GM12874 (cell line): Measurements from ENCODE around the gene ABCB10.
A peak's percentile ranks its signal among the peaks of the same experiment; 100 is the strongest.

Experiments
- TF ChIP-seq, protein P1 (sequence below): IDR thresholded peaks from 2 replicates; pipeline ENCODE4 v1.5.1; 2011; ENCODE audit warnings: low read depth, mild to moderate bottlenecking, control low read depth, low read length, moderate library complexity; ENCODE audit not compliant: insufficient read depth

ABCB10 gene

DNA sequence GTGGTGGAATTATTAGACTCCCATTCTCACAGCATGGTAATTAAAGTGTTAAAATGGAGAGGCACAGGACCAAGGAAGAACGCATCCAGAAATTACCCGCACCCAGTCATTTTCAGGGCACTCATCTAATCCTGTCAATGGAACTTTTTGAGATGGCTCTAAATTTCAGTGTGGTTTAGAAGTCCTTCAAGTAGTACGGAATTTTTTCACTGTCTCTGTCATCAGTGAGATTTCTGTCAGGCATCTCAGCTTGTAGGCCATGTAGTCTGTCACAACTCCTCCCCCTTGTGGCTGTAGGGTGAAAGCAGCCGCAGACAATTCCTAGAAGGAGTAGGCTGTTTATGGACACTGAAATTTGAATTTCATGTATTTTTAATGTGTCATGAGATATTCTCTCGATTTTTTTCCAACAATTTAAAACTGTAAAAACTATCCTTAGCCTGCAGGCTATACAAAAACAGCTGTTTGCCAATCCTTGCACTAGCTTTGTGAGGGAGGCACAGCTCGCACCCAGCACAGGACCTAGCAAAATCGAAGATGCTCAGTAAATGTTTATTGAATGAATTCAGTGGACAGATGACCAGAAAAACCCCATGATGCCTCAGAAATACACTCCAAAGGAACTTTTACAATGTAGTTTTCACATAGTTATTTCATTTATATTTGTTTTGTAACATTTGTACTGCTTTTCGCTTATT is 43.8 kb downstream of the ABCB10 start:
- TF ChIP-seq, protein P1, sequence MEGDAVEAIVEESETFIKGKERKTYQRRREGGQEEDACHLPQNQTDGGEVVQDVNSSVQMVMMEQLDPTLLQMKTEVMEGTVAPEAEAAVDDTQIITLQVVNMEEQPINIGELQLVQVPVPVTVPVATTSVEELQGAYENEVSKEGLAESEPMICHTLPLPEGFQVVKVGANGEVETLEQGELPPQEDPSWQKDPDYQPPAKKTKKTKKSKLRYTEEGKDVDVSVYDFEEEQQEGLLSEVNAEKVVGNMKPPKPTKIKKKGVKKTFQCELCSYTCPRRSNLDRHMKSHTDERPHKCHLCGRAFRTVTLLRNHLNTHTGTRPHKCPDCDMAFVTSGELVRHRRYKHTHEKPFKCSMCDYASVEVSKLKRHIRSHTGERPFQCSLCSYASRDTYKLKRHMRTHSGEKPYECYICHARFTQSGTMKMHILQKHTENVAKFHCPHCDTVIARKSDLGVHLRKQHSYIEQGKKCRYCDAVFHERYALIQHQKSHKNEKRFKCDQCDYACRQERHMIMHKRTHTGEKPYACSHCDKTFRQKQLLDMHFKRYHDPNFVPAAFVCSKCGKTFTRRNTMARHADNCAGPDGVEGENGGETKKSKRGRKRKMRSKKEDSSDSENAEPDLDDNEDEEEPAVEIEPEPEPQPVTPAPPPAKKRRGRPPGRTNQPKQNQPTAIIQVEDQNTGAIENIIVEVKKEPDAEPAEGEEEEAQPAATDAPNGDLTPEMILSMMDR, result peak; percentile 71

DNA sequence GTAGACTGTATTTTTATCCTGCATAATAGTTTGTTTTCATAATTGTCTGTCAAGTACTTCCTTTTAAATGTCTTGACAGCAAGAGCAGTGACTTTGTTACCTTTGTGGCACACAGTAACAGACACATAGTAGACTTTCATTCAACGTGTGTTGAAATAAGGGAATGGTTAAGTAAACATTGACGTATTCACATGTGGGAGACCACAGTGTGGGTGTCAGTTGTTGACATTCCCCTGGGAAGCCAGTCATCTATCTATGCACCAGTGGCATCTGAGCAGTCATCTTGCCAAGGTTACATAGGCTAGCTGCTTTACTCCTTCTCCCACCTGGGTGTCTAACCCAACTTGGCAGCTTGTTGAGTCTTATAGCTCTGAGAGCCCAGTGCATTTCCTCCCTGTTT is 48.9 kb downstream of the ABCB10 start:
- TF ChIP-seq, protein P1, result no peak

DNA sequence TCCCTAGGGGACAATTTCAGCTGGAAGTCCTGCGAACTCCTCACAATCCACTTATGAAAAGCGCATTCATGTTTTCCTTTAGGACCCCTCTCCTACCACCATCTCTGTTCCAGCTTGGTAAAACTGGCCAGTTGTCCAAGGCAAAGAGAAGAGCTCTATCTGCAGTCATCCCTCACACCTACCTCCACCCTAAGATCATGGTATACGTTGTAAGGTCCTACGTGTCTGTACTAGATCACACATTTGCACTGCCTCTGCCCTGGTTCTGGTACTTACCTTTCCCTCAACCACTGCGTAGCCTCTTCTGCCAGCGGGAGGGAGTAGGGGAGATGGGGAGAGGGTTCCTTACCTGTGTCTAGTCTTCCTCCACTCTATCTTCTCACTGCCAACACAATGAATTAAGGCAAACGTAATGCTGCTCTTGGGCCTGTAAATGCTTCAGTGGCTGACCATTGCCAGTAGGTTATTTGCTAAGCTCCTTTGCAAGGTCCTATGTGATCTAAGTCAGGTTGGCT is 49.6 kb downstream of the ABCB10 start:
- TF ChIP-seq, protein P1, result no peak

DNA sequence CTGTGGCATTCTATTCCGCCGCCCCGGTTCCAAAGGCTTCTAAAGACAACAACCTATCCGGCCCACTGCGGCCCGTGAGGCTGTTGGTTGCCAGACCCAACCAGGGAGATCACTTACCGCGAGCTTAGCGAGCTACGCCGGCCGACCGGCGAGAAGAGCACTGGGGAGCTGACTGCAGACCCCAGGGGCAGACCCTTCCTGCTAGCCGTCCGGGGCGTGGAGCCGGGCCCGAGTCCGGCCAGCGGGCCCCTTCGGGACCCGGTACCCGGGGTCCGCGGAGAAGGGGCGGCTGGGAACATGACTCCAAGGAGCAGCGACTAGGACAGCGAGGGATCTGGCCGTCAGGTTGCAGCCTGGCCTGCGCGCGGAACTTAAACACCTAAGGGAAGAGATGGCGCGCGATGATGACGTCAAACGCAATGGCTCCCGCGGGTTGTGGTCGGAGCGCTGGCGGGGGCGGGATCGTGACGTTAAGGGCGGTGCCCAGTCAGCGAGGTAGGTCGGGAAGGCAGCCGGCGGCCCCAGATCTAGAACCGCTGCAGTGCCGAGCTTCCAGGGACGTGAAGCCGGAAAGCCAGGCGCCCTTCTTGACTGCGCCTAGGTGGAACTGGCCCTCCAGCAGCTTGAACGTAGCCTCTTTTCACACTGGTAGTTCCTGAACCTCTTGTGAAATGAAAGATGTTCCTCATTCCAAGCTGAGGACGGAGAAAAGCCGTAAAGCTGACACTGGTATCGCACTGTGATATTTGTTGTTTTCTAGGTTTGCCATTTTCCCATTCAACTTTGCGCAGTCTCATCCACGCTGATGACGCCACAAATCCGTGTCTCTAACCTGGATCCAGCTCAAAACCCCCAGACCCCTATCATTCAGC is 50.3 kb downstream of the ABCB10 start, which contains the start of gene NUP133:
Gene NUP133 (minus strand): TSS at position 391 of the 872 bp plus-strand sequence. CDS start 92 bp downstream, at position 299.
- TF ChIP-seq, protein P1, result no peak

DNA sequence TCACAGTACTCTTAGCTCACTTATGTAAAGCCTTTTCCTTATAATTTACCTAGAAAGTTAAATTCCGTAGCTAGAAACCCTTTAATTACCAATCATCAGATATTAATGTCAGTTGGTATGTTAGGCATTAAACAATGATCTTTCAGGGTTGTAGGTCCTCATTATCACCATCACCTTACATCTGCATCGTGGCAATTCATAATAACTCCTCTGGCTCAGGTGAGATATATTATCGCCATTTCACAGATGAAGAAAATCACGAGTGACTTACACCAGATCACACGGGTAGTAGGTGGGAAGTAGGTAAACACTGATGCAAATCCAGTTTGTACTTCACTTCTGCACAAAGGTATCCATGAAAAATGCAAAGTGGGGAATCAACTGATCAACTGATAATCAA is 51.0 kb downstream of the ABCB10 start:
- TF ChIP-seq, protein P1, result no peak

DNA sequence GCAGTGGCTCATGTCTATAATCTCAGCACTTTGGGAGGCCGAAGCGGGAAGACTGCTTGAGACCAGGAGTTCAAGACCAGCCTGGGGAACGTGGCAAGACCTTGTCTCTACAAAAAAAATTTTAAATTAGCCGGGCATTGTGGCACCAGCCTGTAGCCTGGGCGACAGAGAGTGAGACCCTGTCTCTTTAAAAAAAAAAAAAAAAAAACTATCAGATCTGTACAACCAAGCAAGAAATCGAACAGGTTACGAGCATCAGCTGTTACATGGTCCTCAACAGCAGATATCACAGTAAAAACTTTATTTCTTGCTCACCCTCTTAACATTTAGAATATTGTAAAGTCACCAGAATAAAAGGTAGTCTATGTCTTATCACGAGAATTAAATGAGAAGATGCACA is 51.9 kb downstream of the ABCB10 start:
- TF ChIP-seq, protein P1, result no peak

DNA sequence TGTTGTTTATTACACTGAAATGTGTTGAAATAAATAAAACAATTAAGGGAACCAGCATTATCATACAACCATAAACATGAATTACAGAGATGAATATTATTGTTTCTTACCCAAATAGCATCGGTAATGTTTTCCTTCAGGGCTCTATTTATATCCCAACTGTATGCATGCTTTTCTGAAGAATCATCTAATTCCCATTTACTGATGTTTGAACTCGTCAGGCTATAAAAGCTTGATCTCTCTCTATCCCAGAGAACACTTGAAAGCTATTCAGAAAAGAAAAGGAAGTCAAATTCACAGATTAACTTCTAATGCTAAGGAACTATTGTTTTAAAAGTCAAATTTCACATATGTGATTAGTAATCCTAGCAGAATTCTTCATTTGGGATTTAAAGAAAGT is 62.7 kb downstream of the ABCB10 start:
- TF ChIP-seq, protein P1, result no peak
